Activated T-helper 1 cell treated with Interleukin-2 at 50 U/mL for 16 hours (primary cell): ENCODE data around the gene SCYGR1.
"Not testable (repeated sequence)": the region's sequence is repeated elsewhere in the genome, so short reads cannot be mapped to it uniquely, and the experiment has no call there.

ENCODE experiments used
- DNase-seq: peaks from one replicate; pipeline ENCODE4 v3.0.0-alpha.2; 2020; ENCODE audit warnings: low read depth

Gene SCYGR1

GRCh38 chr2:227402959-227403358 lies 15.2 kb upstream of the SCYGR1 start:
- DNase-seq, result no peak

DNA sequence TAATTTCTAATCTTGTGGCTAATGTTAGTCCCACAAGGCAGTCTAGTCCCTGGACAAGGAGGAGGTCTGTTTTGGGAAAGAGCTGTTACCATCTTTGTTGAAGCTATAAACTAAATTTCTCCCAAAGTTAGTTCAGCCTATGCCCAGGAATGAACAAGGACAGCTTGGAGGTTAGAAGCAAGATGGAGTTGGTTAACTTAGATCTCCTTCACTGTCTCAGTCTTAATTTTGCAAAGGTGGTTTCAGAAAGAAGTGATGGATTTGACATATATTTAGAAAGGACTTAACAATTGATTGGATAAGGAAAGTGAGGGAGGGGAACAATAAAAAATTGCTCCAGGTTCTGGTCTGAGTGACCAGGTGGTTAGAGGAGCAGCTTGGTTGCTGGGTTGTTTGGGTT lies 14.6 kb upstream of the SCYGR1 start:
- no peak for DNase-seq

DNA sequence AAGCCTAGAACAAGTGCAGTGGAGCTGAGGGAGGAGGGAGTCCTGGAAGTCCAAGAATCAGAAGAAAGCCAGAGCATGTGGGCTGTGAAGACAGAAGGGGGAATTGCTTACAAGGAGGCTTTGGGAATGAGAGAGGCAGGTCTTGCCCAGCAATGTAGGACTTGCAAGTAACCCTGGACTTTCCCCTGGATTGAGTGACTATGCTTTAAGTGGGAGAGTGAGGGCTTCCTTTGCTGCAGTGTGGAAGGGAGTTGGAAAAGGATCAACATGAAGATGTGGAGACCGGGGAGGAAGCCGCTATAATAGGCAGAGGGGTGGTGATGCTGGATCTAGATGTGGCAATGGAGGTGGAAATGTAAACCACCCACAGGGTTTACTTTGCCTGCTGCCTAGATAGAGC lies 13.8 kb upstream of the SCYGR1 start:
- no peak for DNase-seq

DNA sequence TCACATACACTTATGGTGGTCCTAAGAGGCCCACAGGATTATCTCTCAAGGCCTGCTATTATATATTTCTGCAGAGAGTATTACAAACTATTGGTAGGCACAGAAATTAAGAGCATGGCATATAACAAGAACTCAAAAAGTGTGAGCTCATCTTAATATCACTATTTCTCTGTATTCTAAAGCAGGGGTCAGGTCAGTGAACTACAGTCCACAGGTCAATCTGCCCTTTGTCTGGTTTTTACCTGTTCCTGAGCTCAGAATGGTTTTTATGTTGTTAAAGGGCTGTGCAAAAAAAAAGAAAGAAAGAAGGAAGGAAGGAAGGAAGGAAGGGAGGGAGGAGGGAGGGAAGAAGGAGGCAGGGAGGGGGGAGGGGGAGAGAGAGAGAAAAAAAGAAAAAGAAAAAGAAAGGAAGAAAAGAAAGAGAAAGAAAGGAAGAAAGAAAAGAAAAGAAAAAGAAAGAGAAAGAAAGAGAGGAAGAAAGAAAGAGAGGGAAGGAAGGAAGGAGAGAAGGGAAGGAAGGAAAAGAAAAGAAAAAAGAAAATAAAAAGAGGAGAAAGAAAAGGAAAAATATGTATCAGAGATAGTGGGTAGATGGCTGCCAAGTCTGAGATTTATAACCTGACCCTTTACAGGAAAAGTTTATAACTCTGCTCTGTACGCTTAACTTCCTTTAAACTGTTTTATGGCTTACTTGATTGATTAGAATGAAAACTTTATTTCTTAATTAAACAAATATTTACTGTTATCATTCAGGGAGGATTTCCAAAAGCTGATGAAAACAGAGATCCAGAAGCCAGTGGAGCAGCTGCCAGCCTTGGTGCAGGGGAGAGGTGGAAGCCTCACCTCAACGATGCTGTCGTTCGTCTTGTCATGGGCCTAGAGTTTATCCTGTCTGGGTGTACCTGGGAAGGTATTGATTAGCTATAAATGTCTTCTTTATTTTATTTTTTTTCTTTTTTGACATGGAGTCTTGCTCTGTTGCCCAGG lies 11.2 kb upstream of the SCYGR1 start:
- no peak for DNase-seq

DNA sequence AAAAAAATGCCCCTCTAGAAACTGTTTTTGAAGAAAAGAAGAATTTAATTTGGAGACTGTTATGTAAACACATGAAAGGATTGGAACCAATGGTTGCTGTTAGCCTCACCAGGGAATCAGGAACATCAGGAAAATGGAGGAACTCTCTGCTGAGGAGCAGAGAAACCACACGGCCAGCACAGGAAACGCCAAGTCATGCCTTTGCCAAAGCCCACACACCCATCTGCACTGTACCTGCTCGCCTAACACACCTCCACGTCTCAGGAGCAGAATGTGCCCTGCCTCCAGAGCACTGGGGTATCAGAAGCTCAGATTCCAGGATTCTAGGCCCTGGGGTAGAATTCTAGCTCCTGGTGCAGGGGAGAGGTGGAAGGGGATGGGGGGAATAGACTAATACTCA lies 9.8 kb upstream of the SCYGR1 start:
- no peak for DNase-seq

DNA sequence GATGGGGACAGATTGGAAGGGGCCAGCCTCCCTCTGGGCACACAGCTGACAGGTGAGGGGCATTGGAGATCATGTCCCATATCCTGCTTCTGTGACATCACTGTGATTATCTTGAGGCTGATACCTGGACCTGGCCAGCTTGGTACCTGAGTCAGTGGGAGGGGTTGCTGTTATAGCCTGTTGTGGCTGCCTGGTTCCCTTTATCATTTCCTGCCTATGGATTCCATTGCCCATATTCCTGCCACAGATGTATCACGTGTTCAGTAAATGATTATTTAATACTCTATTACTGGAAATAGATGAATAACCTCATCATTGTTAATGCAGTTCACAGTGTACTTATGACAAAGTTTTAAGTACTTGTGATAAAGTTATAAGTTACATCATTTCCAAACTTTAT lies 7.8 kb upstream of the SCYGR1 start:
- no peak for DNase-seq

GRCh38 chr2:227394401-227394800 lies 6.7 kb upstream of the SCYGR1 start:
- DNase-seq, result no peak

- no peak for DNase-seq
Observed at GRCh38 chr2:227390468-227391256, 2.9 kb upstream of the SCYGR1 start.

DNA sequence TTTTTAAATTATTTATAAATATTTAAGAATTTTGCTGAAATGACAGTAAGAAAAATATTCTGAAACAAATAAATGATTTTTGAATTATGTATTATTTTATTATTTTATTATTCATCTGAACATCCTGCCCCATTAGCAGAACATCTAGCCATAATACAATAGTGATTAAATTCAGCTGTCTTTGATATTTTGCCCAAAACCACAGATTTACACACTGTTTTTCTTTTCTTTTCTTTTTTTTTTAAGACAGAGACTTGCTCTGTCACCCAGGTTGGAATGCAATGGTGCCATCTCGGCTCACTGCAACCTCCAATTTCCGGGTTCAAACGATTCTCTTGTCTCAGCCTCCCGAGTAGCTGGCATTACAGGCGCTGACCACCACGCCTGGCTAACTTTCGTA lies 1.9 kb upstream of the SCYGR1 start:
- DNase-seq, result no peak

GRCh38 chr2:227389231-227389630 lies 1.5 kb upstream of the SCYGR1 start:
- DNase-seq, result no peak

DNA sequence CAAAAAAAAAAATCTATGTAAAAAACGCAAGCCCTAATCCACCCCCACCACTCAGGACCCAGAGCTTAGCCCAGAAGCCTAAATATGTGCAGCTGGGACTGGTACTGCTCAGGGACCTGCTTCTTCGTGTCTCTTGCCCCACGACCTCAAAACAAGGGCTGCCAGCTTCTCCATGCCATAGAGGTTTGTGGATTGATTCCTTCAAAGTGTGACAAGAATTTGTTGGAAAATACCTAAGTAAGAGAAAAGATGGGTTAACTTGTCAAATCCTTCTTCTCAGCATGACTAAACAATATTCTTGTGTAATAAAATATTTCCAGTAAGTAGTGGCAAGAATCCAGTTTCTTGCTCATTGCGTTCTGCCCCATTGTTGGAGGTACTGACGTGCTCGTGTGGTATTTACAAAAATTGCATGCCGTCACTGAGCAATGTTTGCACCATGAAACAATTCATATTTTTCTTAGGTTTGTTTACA lies 825 bp upstream of the SCYGR1 start:
- no peak for DNase-seq

- no peak for DNase-seq
Observed at GRCh38 chr2:227386630-227387029, 1.1 kb downstream of the SCYGR1 start.

- DNase-seq, result no peak
Observed at GRCh38 chr2:227383686-227384085, 4.1 kb downstream of the SCYGR1 start.

- DNase-seq, result not testable (repeated sequence)
Observed at GRCh38 chr2:227382241-227382835, 5.4 kb downstream of the SCYGR1 start.

DNA sequence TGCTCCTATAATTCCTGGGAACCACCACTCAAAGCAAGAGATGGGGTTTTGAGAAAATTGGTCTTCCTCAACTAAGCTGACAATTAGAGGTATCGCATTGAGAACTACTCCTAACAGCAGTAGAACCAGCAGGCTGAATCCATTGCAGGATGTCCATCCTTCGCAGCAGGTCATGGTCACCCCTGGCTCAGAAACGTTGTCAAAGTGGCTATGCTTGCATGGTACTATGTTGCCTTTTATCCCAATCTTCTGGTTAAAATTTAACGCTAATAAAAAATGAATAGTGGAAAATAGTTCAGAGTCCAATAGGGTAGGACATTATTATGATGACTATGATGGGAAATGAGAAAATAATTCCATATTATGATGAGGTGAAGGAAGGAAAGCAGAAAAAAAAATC lies 8.7 kb downstream of the SCYGR1 start, which contains the start of gene TM4SF20:
TSS of gene TM4SF20 (minus strand) at position 212 of the 400 bp plus-strand sequence. CDS start at position 174, 38 bp downstream.
- DNase-seq, result no peak

- no peak for DNase-seq
Observed at GRCh38 chr2:227378371-227378782, 9.4 kb downstream of the SCYGR1 start.

GRCh38 chr2:227377467-227378351 lies 10.0 kb downstream of the SCYGR1 start:
- no peak for DNase-seq

GRCh38 chr2:227376656-227377396 lies 10.9 kb downstream of the SCYGR1 start:
- no peak for DNase-seq

DNA sequence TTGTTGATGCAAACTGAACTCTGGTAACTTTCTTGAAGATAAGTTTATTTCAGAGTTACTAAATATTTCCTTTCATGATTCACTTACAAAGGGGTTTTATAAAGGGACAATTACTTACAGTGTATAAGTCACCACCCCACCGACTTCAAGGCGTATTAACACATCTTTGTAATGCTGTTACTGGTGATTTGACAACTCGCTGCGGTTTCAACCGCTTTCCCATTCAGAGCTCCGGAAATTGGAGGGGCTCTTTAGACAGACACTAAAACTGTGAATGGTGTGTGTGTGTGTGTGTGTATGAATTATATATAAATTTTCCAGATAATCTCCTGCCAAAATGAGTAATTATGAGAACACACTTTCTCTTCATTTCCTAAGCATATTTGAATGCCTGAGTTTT lies 13.6 kb downstream of the SCYGR1 start:
- DNase-seq, result no peak

DNA sequence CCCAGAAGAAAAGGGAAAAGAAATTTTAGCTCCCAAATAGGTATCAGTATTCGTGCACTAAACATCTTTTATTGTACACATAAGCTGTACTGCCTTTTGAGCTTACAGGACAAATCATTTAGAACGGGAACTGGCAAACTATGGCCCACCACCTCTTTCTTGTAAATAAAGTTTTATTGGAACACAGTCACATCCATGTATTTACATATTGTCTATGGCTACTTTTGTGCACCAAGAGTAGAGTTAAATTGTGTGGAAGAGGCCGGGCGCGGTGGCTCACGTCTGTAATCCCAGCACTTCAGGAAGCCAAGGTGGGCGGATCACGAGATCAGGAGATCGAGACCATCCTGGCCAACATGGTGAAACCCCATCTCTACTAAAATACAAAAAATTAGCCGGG lies 14.4 kb downstream of the SCYGR1 start:
- DNase-seq, result no peak
